HG03139 (cell line): ENCODE results near the gene GSX2.

ENCODE experiments used
- ATAC-seq: cut with Tn5 transposase; IDR thresholded peaks from one replicate; pipeline ENCODE4 v1.9.1; 2021; ENCODE audit not compliant: unreplicated experiment

The GSX2 gene

GRCh38 chr4:54076673-54077072 lies 23.3 kb upstream of the GSX2 start:
- no peak for ATAC-seq

GRCh38 chr4:54077812-54078211 lies 22.2 kb upstream of the GSX2 start:
- no peak for ATAC-seq

- no peak for ATAC-seq
Observed at GRCh38 chr4:54082168-54082567, 17.8 kb upstream of the GSX2 start.

GRCh38 chr4:54085284-54085683 lies 14.7 kb upstream of the GSX2 start:
- no peak for ATAC-seq

GRCh38 chr4:54089875-54090274 lies 10.1 kb upstream of the GSX2 start:
- no peak for ATAC-seq

- no peak for ATAC-seq
Observed at GRCh38 chr4:54090404-54090803, 9.6 kb upstream of the GSX2 start.

- no peak for ATAC-seq
Observed at GRCh38 chr4:54090804-54091623, 8.9 kb upstream of the GSX2 start.

- ATAC-seq = peak; percentile 55
Observed at GRCh38 chr4:54091637-54092404, 8.1 kb upstream of the GSX2 start.

- no peak for ATAC-seq
Observed at GRCh38 chr4:54092405-54093323, 7.3 kb upstream of the GSX2 start.

GRCh38 chr4:54093324-54094240 lies 6.4 kb upstream of the GSX2 start:
- ATAC-seq = no peak

GRCh38 chr4:54094451-54094850 lies 5.5 kb upstream of the GSX2 start:
- ATAC-seq = no peak

- no peak for ATAC-seq
Observed at GRCh38 chr4:54095110-54095825, 4.7 kb upstream of the GSX2 start.

- ATAC-seq = no peak
Observed at GRCh38 chr4:54096295-54096962, 3.5 kb upstream of the GSX2 start.

GRCh38 chr4:54097152-54097551 lies 2.8 kb upstream of the GSX2 start:
- no peak for ATAC-seq

- no peak for ATAC-seq
Observed at GRCh38 chr4:54098375-54098774, 1.6 kb upstream of the GSX2 start.

GRCh38 chr4:54099287-54099747 lies 646 bp upstream of the GSX2 start:
- ATAC-seq = no peak

GRCh38 chr4:54100595-54101189 lies 729 bp downstream of the GSX2 start:
- ATAC-seq = no peak

- ATAC-seq = no peak
Observed at GRCh38 chr4:54101190-54102041, 1.5 kb downstream of the GSX2 start.
